Suprapubic skin (tissue), 4 donors: ENCODE measurements around the gene UNC119. TPM values are rescaled to one million over a fixed set of nuclear protein-coding genes. Genes with fewer than 3 reads are reported as not detected.
A peak's percentile ranks its signal among the peaks of the same experiment; 100 is the strongest.

ENCODE experiments used
- DNase-seq, 2 donors: peaks; one replicate each; pipeline ENCODE4 v3.0.0-alpha.2; 2019; ENCODE audit warnings: low spot score in 2 of 2
- H3K27ac ChIP-seq: fragments of 200-600 bp; sonication (generic); one replicate; pipeline ENCODE4 v1.5.1; 2019
- H3K27me3 ChIP-seq: fragments of 200-600 bp; sonication (generic); one replicate; pipeline ENCODE4 v1.5.1; 2019
- H3K36me3 ChIP-seq: fragments of 200-600 bp; sonication (generic); one replicate; pipeline ENCODE4 v1.5.1; 2019
- H3K4me1 ChIP-seq: fragments of 200-600 bp; sonication (generic); one replicate; pipeline ENCODE4 v1.5.1; 2019
- H3K4me3 ChIP-seq: fragments of 200-600 bp; sonication (generic); one replicate; pipeline ENCODE4 v1.5.1; 2019; ENCODE audit warnings: mild to moderate bottlenecking
- H3K9me3 ChIP-seq: fragments of 200-600 bp; sonication (generic); one replicate; pipeline ENCODE4 v1.5.1; 2019
- CTCF ChIP-seq, 2 donors: fragments of 200-600 bp in 1 of 2; fragments of 450-650 bp in 1 of 2; sonication (generic) in 1 of 2; IDR thresholded peaks; one replicate each; pipeline ENCODE4 v1.5.1; 2016 to 2019; ENCODE audit warnings: antibody characterized with exemption in 2 of 2, mild to moderate bottlenecking in 1 of 2, moderate library complexity in 1 of 2
- EP300 ChIP-seq: sonication (generic); formaldehyde crosslinking; IDR thresholded peaks from one replicate; pipeline ENCODE4 v1.6.1; 2017; ENCODE audit warnings: antibody characterized with exemption
- POLR2A ChIP-seq, 2 donors: fragments of 450-650 bp; IDR thresholded peaks; one replicate each; pipeline ENCODE4 v1.6.1; 2017; ENCODE audit warnings: antibody characterized with exemption in 2 of 2, mild to moderate bottlenecking in 2 of 2, moderate library complexity in 2 of 2
- POLR2AphosphoS5 ChIP-seq, 3 donors: sonication (generic); formaldehyde crosslinking; IDR thresholded peaks; one replicate each; pipeline ENCODE4 v1.6.1; 2017; ENCODE audit warnings: antibody characterized with exemption in 3 of 3
- whole genome bisulfite sequencing: methylation state at CpG from one replicate; pipeline ENCODE4 v1.1.5; 2018; 5-methylcytosine and 5-hydroxymethylcytosine counted together
- total RNA-seq, 4 donors: library from RNA; depleted of rRNA; stranded (reverse); fragments of >200 nt; gene quantifications; one replicate each; pipeline ENCODE4 v1.1.0, GENCODE V29; 2016

The UNC119 gene
- total RNA-seq, 4 donors from 2014 or later = 29.0 to 36.2 (median 32.6) TPM

GRCh38 chr17:28549236-28550132 is 2.9 kb downstream of the UNC119 start:
- H3K27ac ChIP-seq = no peak overlapping the region
- peaks cover 27% of the 10 kb centered on the region for H3K4me1 ChIP-seq
- H3K4me3 ChIP-seq = no peak overlapping the region
- WGBS = 61% methylated on average over 3 of the region's 3 CpGs
- no peak for DNase-seq
- H3K27me3 ChIP-seq = no peaks in the 10 kb centered on the region
- H3K36me3 ChIP-seq = peaks cover 26% of the 10 kb centered on the region
- no peaks in the 10 kb centered on the region for H3K9me3 ChIP-seq
- TF ChIP-seq POLR2A (IDR thresholded peaks at IDR 0.05) (no peak), POLR2AphosphoS5 (IDR thresholded peaks at IDR 0.05) (no peak), EP300 (no peak), CTCF (IDR thresholded peaks at IDR 0.05) (no peak)

- Histone ChIP-seq H3K4me1 (peaks cover 27% of the 10 kb centered on the region), H3K27me3 (no peaks in the 10 kb centered on the region), H3K36me3 (peaks cover 17% of the 10 kb centered on the region), H3K27ac (no peak overlapping the region), H3K4me3 (no peak overlapping the region), H3K9me3 (no peaks in the 10 kb centered on the region)
- no peak for DNase-seq
- WGBS = 100% methylated on average over 4 of the region's 6 CpGs
- TF ChIP-seq POLR2AphosphoS5 (IDR thresholded peaks at IDR 0.05) (no peak), POLR2A (IDR thresholded peaks at IDR 0.05) (no peak), CTCF (IDR thresholded peaks at IDR 0.05) (no peak), EP300 (no peak)
Measured at GRCh38 chr17:28548417-28549130, 3.9 kb downstream of the UNC119 start.

GRCh38 chr17:28547623-28548416 is 4.6 kb downstream of the UNC119 start:
- H3K36me3 ChIP-seq = peaks cover 16% of the 10 kb centered on the region
- no peak overlapping the region for H3K27ac ChIP-seq
- H3K27me3 ChIP-seq = no peaks in the 10 kb centered on the region
- no peak for TF ChIP-seq EP300
- TF ChIP-seq CTCF (IDR thresholded peaks at IDR 0.05) = peak; percentile 79 to 88
- peaks cover 25% of the 10 kb centered on the region for H3K4me1 ChIP-seq
- no peaks in the 10 kb centered on the region for H3K9me3 ChIP-seq
- 72% methylated on average over 19 of the region's 26 CpGs for WGBS
- no peak overlapping the region for H3K4me3 ChIP-seq
- DNase-seq = no peak

- H3K4me1 ChIP-seq = peaks cover 20% of the 10 kb centered on the region
- no peak overlapping the region for H3K27ac ChIP-seq
- DNase-seq = no peak
- TF ChIP-seq POLR2AphosphoS5 (IDR thresholded peaks at IDR 0.05) = no peak
- no peak for TF ChIP-seq EP300
- H3K4me3 ChIP-seq = no peak overlapping the region
- H3K27me3 ChIP-seq = no peaks in the 10 kb centered on the region
- no peaks in the 10 kb centered on the region for H3K9me3 ChIP-seq
- peaks cover 16% of the 10 kb centered on the region for H3K36me3 ChIP-seq
- WGBS = 97% methylated on average over 9 of the region's 14 CpGs
Measured at GRCh38 chr17:28547096-28547622, 5.3 kb downstream of the UNC119 start.

DNA sequence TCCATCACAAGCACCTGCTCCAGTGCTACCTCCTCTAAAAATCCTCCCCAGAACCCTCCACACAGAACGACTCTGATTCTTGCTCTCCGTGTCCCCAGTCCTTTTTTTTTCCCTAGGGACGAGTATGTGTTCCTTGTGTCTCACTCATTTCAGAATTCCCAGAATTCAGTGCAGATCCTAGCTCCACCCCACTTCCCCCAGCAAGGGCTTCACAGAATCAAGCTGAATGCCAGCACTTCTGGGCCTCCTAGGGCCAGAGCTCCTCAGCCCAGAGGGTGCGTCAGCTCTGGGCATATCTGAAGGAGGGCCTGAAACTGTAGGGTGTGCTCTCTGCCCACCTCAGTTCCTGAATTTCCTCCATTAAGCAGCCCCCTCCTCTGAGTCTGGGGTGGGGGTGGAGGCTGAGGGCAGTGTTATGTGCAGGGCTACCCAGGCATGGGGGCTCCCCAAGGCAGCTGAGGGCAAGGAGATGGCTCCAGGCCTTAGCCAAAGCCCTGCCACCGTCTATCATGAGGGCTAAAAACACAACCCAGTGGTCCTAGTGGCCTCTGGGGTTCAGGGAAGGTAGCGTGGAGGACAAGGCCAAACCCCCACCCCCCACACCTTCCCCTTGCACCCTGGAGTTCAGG is 6.5 kb downstream of the UNC119 start:
- Histone ChIP-seq H3K36me3 (peaks cover 16% of the 10 kb centered on the region), H3K4me1 (peaks cover 7% of the 10 kb centered on the region), H3K9me3 (no peaks in the 10 kb centered on the region), H3K4me3 (no peak overlapping the region), H3K27me3 (no peaks in the 10 kb centered on the region), H3K27ac (no peak overlapping the region)
- WGBS = 57% methylated on average over 4 of the region's 6 CpGs
- TF ChIP-seq EP300 (no peak), POLR2AphosphoS5 (IDR thresholded peaks at IDR 0.05) (no peak), CTCF (IDR thresholded peaks at IDR 0.05) (no peak), POLR2A (IDR thresholded peaks at IDR 0.05) (no peak)
- DNase-seq = no peak
